Stimulated activated CD8-positive, alpha-beta memory T cell treated with anti-CD3 and anti-CD28 coated beads, Interleukin-7, amount 100 ng/mL, for 24 hours (primary cell): ENCODE measurements around the gene ASB6.

Source experiments
- DNase-seq: peaks from one replicate; pipeline ENCODE4 v3.0.0-alpha.2; 2020; ENCODE audit warnings: low read depth

The ASB6 gene

DNA sequence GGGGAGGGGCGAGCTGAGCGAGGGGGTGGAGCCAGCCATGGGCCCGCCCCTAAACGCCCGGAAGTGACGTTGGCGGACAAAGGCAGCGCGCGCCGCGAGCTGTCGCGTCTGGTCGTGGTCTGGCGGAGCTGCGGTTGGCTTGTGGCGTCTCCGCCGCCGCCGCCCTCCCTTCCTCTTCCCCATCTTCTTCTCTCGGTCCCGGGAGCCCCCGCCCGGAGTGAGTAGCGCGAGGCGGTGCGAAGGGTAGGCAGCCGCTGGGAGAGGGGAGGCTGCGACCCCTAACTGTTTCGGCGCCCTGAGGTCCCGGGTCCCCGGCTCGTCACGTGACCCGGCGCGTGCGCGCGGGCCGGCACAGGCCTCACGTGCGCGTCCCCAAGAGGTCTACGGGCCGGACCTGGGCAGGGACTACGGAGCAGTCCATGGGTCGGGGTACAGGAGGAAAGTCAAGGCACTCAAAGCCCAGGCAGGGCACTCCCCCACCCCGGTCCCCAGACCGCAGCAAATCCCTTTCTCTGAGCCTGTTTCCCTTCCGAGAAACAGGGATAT is 15.8 kb downstream of the ASB6 start, which contains the start of gene NTMT1:
Gene NTMT1, plus strand, starts transcription at position 85 of the 546 bp plus-strand sequence. CDS start 6,541 bp downstream, outside the sequence.
- DNase-seq = peak; percentile 82

- no peak for DNase-seq
Measured at GRCh38 chr9:129624947-129625346, 17.0 kb downstream of the ASB6 start.

DNA sequence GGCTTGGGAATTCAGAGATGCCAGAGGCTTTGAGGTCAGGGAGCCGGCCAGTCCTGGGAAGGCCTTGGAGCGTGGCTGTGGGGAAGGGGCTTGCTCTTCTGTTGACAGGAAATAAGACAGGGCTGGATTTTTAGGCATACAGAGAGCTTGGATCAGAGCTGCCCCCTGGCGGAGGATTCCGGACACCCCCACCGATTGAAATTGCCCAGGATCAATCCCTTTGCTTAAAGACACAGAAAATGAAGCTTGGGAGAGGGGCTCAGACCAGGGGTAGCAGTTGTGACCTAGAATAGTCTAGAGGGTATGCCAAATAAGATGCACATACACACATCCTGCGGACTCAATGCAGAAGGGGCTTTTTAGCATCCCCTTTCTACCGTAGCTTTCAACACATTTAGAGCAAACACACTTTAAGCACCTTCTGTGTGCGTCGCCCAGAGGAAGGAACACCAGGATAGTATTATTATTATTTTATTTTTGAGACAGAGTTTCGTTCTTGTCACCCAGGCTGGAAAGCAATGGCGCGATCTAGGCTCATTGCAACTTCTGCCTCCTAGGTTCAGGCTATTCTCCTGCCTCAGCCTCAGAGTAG is 17.7 kb downstream of the ASB6 start:
- peak; percentile 56 for DNase-seq

- DNase-seq = no peak
Measured at GRCh38 chr9:129623331-129623730, 18.6 kb downstream of the ASB6 start.

GRCh38 chr9:129620669-129621295 is 21.2 kb downstream of the ASB6 start, which contains the start of gene C9orf50:
Gene C9orf50 (minus strand): TSS chr9:129621101. CDS start chr9:129620574, 527 bp downstream.
- DNase-seq = no peak

DNA sequence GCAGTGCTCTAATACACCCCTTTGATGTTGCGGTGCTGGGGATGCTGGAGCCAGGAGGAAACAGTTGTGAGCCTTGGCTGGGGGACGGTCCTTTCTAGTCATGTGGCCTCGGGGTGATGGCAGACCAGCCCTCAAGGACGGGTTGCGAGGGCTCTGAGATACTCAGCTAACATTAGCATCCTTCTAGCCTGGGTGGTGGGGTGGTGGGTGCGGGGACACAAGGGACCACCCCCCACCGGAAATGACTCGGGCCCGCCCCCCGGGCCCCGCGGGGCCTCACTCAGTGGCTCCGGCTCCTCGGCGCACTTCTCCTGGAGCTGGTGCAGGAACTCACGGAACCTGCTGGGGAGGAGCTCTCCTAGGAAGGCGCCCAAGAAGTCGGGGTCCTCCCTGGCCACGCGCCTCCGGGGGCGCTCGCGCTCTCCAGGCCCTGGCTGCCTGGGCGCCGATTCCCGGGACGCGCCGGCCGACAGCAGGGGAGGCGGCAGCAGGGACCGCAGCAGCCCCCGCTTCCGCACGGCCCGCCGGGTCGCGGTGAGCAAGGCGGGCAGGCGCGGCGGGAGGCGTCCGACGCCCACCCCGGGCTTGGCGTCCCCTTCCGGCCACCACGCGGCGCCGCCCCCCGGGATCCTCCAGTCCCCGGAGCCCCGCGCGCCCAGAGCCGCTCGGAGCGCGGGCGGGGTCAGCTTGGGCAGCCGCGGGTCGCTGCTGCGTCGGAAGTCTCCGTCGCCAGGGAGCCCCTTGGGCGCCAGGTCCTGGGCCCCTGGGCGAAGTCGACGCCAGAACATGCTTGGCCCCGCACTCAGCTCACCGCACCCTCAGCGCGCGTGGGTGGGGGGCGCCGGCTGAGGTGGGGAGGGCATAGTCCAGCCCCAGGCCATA is 21.9 kb downstream of the ASB6 start:
- DNase-seq = no peak

- no peak for DNase-seq
Measured at GRCh38 chr9:129617167-129617566, 24.8 kb downstream of the ASB6 start.

- no peak for DNase-seq
Measured at GRCh38 chr9:129615407-129616285, 26.3 kb downstream of the ASB6 start.

DNA sequence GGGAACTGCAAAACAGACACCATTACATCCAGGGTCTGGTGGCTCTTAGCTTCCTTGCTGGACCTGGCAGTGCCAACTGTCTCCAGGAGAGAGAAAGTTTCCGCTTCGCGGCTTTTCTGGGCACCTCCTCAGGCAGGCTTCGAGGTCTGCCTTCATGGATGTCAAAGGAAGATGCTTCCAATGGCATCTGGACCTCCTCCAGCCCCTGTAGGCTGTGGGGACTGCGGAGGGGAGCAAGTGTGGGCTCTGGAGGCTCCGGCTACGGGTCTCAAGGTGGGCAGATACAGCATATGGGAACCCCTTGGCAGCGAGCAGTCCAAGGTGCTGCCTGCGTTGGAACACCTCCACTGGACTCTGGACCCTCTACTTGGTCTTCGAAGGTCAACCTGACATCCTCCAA is 27.0 kb downstream of the ASB6 start:
- DNase-seq = no peak

- no peak for DNase-seq
Measured at GRCh38 chr9:129613520-129614175, 28.3 kb downstream of the ASB6 start.

GRCh38 chr9:129612815-129613519 is 29.0 kb downstream of the ASB6 start:
- no peak for DNase-seq

DNA sequence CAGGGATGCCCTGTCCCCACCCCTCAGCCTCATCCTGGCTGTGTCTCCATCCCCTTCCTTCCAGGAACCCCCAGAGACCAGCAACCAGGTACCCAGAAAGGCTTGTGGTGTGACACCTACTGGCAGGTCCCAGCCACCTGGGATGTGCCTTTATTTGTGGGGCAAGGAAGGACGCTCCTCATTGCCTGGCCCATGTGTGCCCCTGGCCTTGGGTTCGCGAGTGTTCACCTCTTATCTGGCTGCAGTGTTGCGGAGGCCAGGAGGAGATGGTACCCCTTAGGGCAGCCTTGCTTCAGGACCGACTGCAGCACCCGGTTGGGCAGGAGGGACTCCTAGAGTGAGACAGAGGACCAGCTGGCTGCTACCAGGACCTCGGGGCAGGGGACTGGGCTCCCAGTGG is 29.8 kb downstream of the ASB6 start:
- DNase-seq = no peak

GRCh38 chr9:129611307-129611800 is 30.6 kb downstream of the ASB6 start:
- DNase-seq = no peak

DNA sequence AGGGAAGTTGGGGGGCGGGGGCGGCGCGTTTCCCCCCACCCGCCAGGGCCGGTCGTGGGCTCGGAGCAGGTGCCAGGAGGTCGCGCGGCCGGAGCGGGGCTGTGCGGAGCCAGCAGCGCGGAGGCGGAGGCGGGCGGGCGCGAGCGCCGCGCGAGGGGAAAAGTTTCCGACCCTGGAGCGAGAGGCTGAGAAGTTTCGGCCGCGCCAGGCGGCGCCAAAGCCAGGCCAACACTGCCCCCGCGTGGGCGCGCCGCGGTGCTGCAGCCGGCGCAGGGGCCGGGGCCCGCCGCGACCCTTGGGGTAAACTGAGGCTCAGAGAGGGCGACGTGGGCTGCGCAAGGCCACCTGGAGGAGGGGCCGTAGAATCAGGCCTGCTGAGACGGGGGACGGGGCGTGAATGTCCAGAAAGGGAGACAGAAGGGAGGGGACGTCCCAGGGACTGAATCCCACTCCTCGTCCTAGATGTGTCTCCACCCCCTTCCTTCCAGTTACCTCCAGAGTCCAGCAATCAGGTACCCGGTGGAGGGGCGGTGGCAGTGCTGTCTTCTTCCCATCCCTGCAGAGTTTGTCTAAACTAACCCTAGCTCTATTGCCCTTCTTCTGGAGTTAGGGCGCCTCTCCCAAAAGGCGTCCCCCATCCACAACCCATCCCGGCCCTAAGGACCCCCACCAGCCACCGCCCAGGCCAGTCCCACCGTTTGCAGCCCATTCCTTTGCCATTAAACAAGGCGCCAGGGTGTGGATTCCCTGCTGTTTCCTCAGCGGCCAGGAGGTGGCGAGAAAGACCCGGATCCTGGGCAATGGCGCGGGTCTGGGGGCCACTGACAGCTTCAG is 31.3 kb downstream of the ASB6 start:
- peak; percentile 52 for DNase-seq

DNA sequence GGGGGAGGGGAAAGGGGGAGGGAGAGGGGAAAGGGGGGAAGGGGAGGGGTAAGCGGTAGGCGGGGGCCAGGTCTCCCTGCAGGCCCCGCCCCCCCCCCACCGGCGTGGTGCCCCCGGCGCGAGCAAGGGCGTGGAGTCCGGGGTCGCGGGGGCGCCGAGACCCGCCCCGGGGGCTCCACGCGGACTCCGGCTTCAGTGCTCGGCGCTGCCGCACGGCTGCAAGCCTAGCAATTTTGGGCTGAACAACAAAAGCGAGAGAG is 31.8 kb downstream of the ASB6 start:
- no peak for DNase-seq

DNA sequence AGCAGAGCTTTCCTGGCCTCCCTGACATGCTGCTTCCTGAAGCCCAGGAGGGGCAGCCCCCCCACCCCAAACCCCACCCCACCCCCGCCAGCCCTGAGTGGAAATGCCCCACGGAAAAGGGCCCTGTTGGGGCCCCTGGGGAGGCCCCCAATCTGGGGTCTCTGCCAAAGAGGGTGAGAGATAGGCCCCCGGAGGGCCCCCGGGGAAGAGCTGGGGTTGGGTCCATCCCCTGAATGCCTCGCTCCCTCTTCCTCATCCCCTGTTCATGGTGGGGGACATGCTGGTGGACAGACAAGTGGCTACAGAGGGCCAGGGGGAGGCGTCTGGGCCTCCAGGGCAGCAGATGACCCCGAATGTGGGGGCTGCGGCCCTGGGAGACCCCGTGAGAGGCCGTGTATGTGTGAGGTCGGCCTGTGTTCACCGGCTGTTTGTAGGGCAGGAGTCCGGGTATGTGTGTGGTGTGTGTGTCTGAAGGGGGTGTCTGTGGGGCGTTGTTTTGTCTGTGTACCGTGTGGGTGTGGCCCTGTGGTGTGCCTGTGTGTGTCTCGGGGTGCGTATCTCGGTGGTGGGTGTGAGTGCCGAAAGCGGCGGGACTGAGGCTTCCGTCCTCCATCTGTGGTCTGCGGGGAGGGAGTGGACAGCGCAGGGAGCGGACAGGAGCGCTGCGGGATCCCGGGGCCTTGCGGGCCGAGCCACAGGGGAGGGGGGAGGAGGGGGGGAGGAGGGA is 32.3 kb downstream of the ASB6 start:
- DNase-seq = no peak

DNA sequence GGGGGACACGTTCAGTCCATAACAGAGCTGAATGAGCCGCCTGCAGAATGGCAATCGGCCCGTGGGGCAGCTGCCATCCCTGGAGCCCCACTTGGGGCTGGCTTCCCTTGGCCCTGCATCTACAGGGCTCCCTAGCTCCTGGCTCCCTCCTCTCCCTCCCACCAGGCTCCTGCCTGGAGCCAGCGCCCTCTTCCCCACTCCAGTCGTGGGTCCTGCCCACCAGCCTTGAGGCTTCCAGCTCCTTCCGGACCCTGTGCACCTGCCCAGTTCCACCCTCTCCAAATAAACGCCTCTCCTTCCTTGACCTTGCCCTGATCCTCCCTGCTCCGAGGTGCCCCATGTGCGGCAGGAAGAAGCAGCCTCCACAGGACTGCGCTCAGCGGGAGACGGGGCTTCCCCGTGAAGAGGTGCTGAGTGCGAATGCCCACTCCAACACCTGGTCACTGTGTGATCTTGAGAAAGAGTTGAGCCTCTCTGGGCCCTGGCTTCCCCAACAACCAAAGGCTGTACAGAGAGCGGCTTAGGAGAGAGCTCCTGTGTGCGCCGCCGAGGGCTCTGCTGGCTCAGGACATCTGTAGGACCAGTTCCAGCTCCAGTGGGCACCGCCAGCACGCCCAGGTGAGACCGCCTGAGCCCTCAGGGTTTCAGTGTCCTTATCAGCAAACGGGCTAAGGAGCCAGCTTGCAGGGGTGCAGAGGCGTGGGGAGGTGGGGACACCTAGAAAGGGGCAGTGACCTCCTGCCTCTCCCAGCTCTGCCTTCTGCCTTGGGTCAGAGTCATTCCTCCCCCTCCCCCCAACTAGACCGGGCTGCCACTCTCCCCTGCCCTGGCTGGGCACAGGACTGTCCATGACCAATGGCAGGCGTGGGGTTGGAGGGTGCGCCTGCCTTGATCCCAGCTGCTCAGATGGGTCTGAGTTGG is 33.1 kb downstream of the ASB6 start:
- no peak for DNase-seq

GRCh38 chr9:129607027-129607387 is 34.9 kb downstream of the ASB6 start:
- DNase-seq = no peak
